ENCODE data around the gene PC.

The PC gene

GRCh38 chr11:66858186-66858938, 99.8 kb downstream of the PC start:
- no peak for DNase-seq (ENCODE audit: extremely low read depth in 1 of 2, low read depth in 1 of 2)

GRCh38 chr11:66857927-66858185, 100.3 kb downstream of the PC start:
- no peak for DNase-seq (ENCODE audit: extremely low read depth in 1 of 2, low read depth in 1 of 2)

GRCh38 chr11:66857234-66857926, 100.8 kb downstream of the PC start:
- no peak for DNase-seq (ENCODE audit: extremely low read depth in 1 of 2, low read depth in 1 of 2)

GRCh38 chr11:66856496-66857233, 101.5 kb downstream of the PC start, which contains the start of gene LRFN4:
TSS of gene LRFN4 (plus strand) at chr11:66857064. CDS start at chr11:66857745, 681 bp downstream.
- no peak for DNase-seq (ENCODE audit: extremely low read depth in 1 of 2, low read depth in 1 of 2)

GRCh38 chr11:66855574-66856495, 102.3 kb downstream of the PC start:
- peak; percentile 81 to 84 for DNase-seq (ENCODE audit: extremely low read depth in 1 of 2, low read depth in 1 of 2)

GRCh38 chr11:66854729-66855211, 103.4 kb downstream of the PC start:
- no peak for DNase-seq (ENCODE audit: extremely low read depth in 1 of 2, low read depth in 1 of 2)

- no peak for DNase-seq (ENCODE audit: extremely low read depth in 1 of 2, low read depth in 1 of 2)
These were observed 103.9 kb downstream of the PC start for GRCh38 chr11:66854231-66854661.

GRCh38 chr11:66853242-66854229, 104.6 kb downstream of the PC start:
- DNase-seq (ENCODE audit: extremely low read depth in 1 of 2, low read depth in 1 of 2) = no peak

- no peak for DNase-seq (ENCODE audit: extremely low read depth in 1 of 2, low read depth in 1 of 2)
These were observed 105.5 kb downstream of the PC start for GRCh38 chr11:66852466-66853241.

- no peak for DNase-seq (ENCODE audit: extremely low read depth in 1 of 2, low read depth in 1 of 2)
These were observed 106.3 kb downstream of the PC start for GRCh38 chr11:66851698-66852465.

GRCh38 chr11:66851239-66851596, 107.0 kb downstream of the PC start:
- DNase-seq (ENCODE audit: extremely low read depth in 1 of 2, low read depth in 1 of 2) = no peak

GRCh38 chr11:66850588-66851238, 107.5 kb downstream of the PC start:
- no peak for DNase-seq (ENCODE audit: extremely low read depth in 1 of 2, low read depth in 1 of 2)

- DNase-seq (ENCODE audit: extremely low read depth in 1 of 2, low read depth in 1 of 2) = no peak
These were observed 108.0 kb downstream of the PC start for GRCh38 chr11:66850235-66850587.

GRCh38 chr11:66849501-66850234, 108.5 kb downstream of the PC start:
- no peak for DNase-seq (ENCODE audit: extremely low read depth in 1 of 2, low read depth in 1 of 2)

- no peak for DNase-seq (ENCODE audit: extremely low read depth in 1 of 2, low read depth in 1 of 2)
These were observed 109.3 kb downstream of the PC start for GRCh38 chr11:66848671-66849500.
